Measurements from ENCODE around the gene PDLIM4. TPM values are rescaled to one million over a fixed set of nuclear protein-coding genes. Genes with fewer than 3 reads are reported as not detected.

Gene PDLIM4
- total RNA-seq, 1 experiment from 2014 or later, result 0.99 TPM

- no peak for DNase-seq (ENCODE audit: low spot score)
Observed at GRCh38 chr5:132303589-132303988, 46.1 kb downstream of the PDLIM4 start.

GRCh38 chr5:132305420-132305819 lies 47.9 kb downstream of the PDLIM4 start:
- no peak for DNase-seq (ENCODE audit: low spot score)

GRCh38 chr5:132308701-132309100 lies 51.2 kb downstream of the PDLIM4 start:
- no peak for DNase-seq (ENCODE audit: low spot score)

- no peak for DNase-seq (ENCODE audit: low spot score)
Observed at GRCh38 chr5:132309679-132310078, 52.2 kb downstream of the PDLIM4 start.

GRCh38 chr5:132310141-132310834 lies 52.8 kb downstream of the PDLIM4 start:
- no peak for DNase-seq (ENCODE audit: low spot score)

GRCh38 chr5:132313366-132313765 lies 55.9 kb downstream of the PDLIM4 start:
- no peak for DNase-seq (ENCODE audit: low spot score)

GRCh38 chr5:132313961-132314432 lies 56.5 kb downstream of the PDLIM4 start:
- no peak for DNase-seq (ENCODE audit: low spot score)

GRCh38 chr5:132315529-132316067 lies 58.1 kb downstream of the PDLIM4 start:
- no peak for DNase-seq (ENCODE audit: low spot score)

GRCh38 chr5:132319975-132320374 lies 62.5 kb downstream of the PDLIM4 start:
- no peak for DNase-seq (ENCODE audit: low spot score)

- DNase-seq (ENCODE audit: low spot score), result no peak
Observed at GRCh38 chr5:132321109-132321721, 63.7 kb downstream of the PDLIM4 start.

- no peak for DNase-seq (ENCODE audit: low spot score)
Observed at GRCh38 chr5:132322266-132322665, 64.8 kb downstream of the PDLIM4 start.

Other genes starting within 250 kb of the PDLIM4 start
- gene ACSL6, start 246.0 kb upstream of the PDLIM4 start, total RNA-seq (2014; rRNA removed; shearing (Covaris generic)), result not detected in 2 replicates
- not detected in 2 replicates for gene IL3, start 197.0 kb upstream of the PDLIM4 start, total RNA-seq (2014; rRNA removed; shearing (Covaris generic))
- 1.8 and 3.4 TPM in 2 replicates for gene CSF2, start 183.9 kb upstream of the PDLIM4 start, total RNA-seq (2014; rRNA removed; shearing (Covaris generic))
- 20.4 and 20.5 TPM in 2 replicates for gene P4HA2, start 29.8 kb upstream of the PDLIM4 start, total RNA-seq (2014; rRNA removed; shearing (Covaris generic))
- 0.20 and 0.26 TPM in 2 replicates for gene SLC22A4, start 36.7 kb downstream of the PDLIM4 start, total RNA-seq (2014; rRNA removed; shearing (Covaris generic))
- gene SLC22A5, start 112.0 kb downstream of the PDLIM4 start, total RNA-seq (2014; rRNA removed; shearing (Covaris generic)), result 6.6 and 11.9 TPM in 2 replicates
- 52.0 and 58.7 TPM in 2 replicates for gene IRF1, start 233.1 kb downstream of the PDLIM4 start, total RNA-seq (2014; rRNA removed; shearing (Covaris generic))